H9 (cell line): ENCODE results near the gene CHD9. TPM values are rescaled to one million over a fixed set of nuclear protein-coding genes. Genes with fewer than 3 reads are reported as not detected.

Experiments used
- DNase-seq: peaks from one replicate; pipeline ENCODE4 v3.0.0-alpha.2; 2017
- H2AFZ ChIP-seq: one replicate; pipeline ENCODE4 v1.6.1; 2013; ENCODE audit warnings: mild to moderate bottlenecking, low read length, control low read depth, moderate library complexity
- H2AK5ac ChIP-seq: 2 replicates; pipeline ENCODE4 v1.6.1; 2013; ENCODE audit warnings: low read length, control low read depth, mixed read lengths; ENCODE audit not compliant: insufficient read length
- H2BK120ac ChIP-seq: one replicate; pipeline ENCODE4 v1.6.1; 2013; ENCODE audit warnings: low read depth, mild to moderate bottlenecking, low read length, control low read depth, inconsistent platforms; ENCODE audit not compliant: poor library complexity, severe bottlenecking
- H2BK12ac ChIP-seq: 2 replicates; pipeline ENCODE4 v1.6.1; 2013; ENCODE audit warnings: low read length, control low read depth, mixed read lengths, low read depth; ENCODE audit not compliant: insufficient read length
- H2BK15ac ChIP-seq: 2 replicates; pipeline ENCODE4 v1.6.1; 2013; ENCODE audit warnings: low read depth, low read length, control low read depth
- H2BK20ac ChIP-seq: one replicate; pipeline ENCODE4 v1.6.1; 2013; ENCODE audit warnings: low read depth, mild to moderate bottlenecking, low read length, control low read depth, inconsistent platforms; ENCODE audit not compliant: poor library complexity, severe bottlenecking
- H2BK5ac ChIP-seq: 2 replicates; pipeline ENCODE4 v1.6.1; 2013; ENCODE audit warnings: low read length, control low read depth, mixed read lengths; ENCODE audit not compliant: insufficient read length
- H3K14ac ChIP-seq: 2 replicates; pipeline ENCODE4 v1.6.1; 2013; ENCODE audit warnings: low read length, control low read depth; ENCODE audit not compliant: insufficient read depth
- H3K18ac ChIP-seq: 2 replicates; pipeline ENCODE4 v1.6.1; 2013; ENCODE audit warnings: low read depth, mild to moderate bottlenecking, mixed read lengths, low read length, control low read depth; ENCODE audit not compliant: insufficient read length
- H3K23ac ChIP-seq: 2 replicates; pipeline ENCODE4 v1.6.1; 2013; ENCODE audit warnings: low read length, control low read depth, mixed read lengths, low read depth; ENCODE audit not compliant: insufficient read length
- H3K23me2 ChIP-seq: 2 replicates; pipeline ENCODE4 v1.6.1; 2013; ENCODE audit warnings: low read depth, mild to moderate bottlenecking, mixed read lengths, low read length, control low read depth; ENCODE audit not compliant: insufficient read length, poor library complexity, severe bottlenecking
- H3K27ac ChIP-seq: 2 replicates; pipeline ENCODE4 v1.5.1; 2013; ENCODE audit warnings: low read length, control low read depth, mixed read lengths, low read depth; ENCODE audit not compliant: insufficient read length
- H3K27me3 ChIP-seq: 2 replicates; pipeline ENCODE4 v1.6.1; 2013; ENCODE audit warnings: low read length, control low read depth, inconsistent platforms; ENCODE audit not compliant: insufficient read depth
- H3K4ac ChIP-seq: 2 replicates; pipeline ENCODE4 v1.6.1; 2013; ENCODE audit warnings: low read depth, mild to moderate bottlenecking, control low read depth, inconsistent platforms, low read length, moderate library complexity
- H3K4me1 ChIP-seq: 2 replicates; pipeline ENCODE4 v1.6.1; 2013; ENCODE audit warnings: low read length, control low read depth, inconsistent platforms; ENCODE audit not compliant: insufficient read depth
- H3K4me2 ChIP-seq: 2 replicates; pipeline ENCODE4 v1.6.1; 2013; ENCODE audit warnings: low read length, control low read depth, mixed read lengths; ENCODE audit not compliant: insufficient read length, insufficient read depth
- H3K56ac ChIP-seq: 2 replicates; pipeline ENCODE4 v1.6.1; 2013; ENCODE audit warnings: low read depth, mild to moderate bottlenecking, mixed read lengths, low read length, control low read depth; ENCODE audit not compliant: insufficient read length
- H3K79me1 ChIP-seq: 2 replicates; pipeline ENCODE4 v1.6.1; 2013; ENCODE audit warnings: low read depth, mild to moderate bottlenecking, moderate library complexity, low read length, control low read depth, inconsistent platforms; ENCODE audit not compliant: insufficient read depth, poor library complexity, severe bottlenecking
- H3K79me2 ChIP-seq: 2 replicates; pipeline ENCODE4 v1.6.1; 2013; ENCODE audit warnings: low read length, control low read depth, inconsistent platforms; ENCODE audit not compliant: insufficient read depth
- H3K9ac ChIP-seq: 2 replicates; pipeline ENCODE4 v1.6.1; 2013; ENCODE audit warnings: low read length, control low read depth, mixed read lengths; ENCODE audit not compliant: insufficient read length; ENCODE audit errors: extremely low read depth
- H3K9me3 ChIP-seq: one replicate; pipeline ENCODE4 v1.6.1; 2013; ENCODE audit warnings: low read depth, low read length, inconsistent platforms; ENCODE audit not compliant: control insufficient read depth
- H3T11ph ChIP-seq: one replicate; pipeline ENCODE4 v1.6.1; 2013; ENCODE audit warnings: mild to moderate bottlenecking, low read length, control low read depth, inconsistent platforms
- H4K20me1 ChIP-seq: one replicate; pipeline ENCODE4 v1.6.1; 2013; ENCODE audit not compliant: control insufficient read depth, insufficient read length, insufficient read depth
- H4K5ac ChIP-seq: 2 replicates; pipeline ENCODE4 v1.6.1; 2013; ENCODE audit warnings: low read depth, mild to moderate bottlenecking, mixed read lengths, low read length, control low read depth; ENCODE audit not compliant: insufficient read length
- H4K8ac ChIP-seq: replicated peaks from 2 replicates; pipeline ENCODE4 v1.6.1; 2013; ENCODE audit warnings: low read length, control low read depth, mixed read lengths, low read depth; ENCODE audit not compliant: insufficient read length
- H4K91ac ChIP-seq: 2 replicates; pipeline ENCODE4 v1.6.1; 2013; ENCODE audit warnings: low read depth, mild to moderate bottlenecking, moderate library complexity, mixed read lengths, low read length, control low read depth; ENCODE audit not compliant: insufficient read length
- H3K27ac Mint-ChIP-seq, 3 experiments: 2 replicates in 2 of 3; 3 replicates in 1 of 3; pipeline ENCODE4 v1.8.0; 2020 to 2021; ENCODE audit warnings: mixed read lengths in 3 of 3, mild to moderate bottlenecking in 1 of 3, moderate library complexity in 1 of 3
- H3K27me3 Mint-ChIP-seq: 2 replicates; pipeline ENCODE4 v1.8.0; 2021; ENCODE audit warnings: low read depth, mild to moderate bottlenecking, moderate library complexity, mixed read lengths
- H3K36me3 Mint-ChIP-seq, 3 experiments: 2 replicates in 2 of 3; 3 replicates in 1 of 3; pipeline ENCODE4 v1.8.0; 2020 to 2021; ENCODE audit warnings: low read depth in 3 of 3, mixed read lengths in 3 of 3; ENCODE audit not compliant: insufficient read depth in 1 of 3
- H3K4me1 Mint-ChIP-seq, 2 experiments: 2 replicates each; pipeline ENCODE4 v1.8.0; 2020; ENCODE audit warnings: mixed read lengths in 2 of 2
- H3K4me3 Mint-ChIP-seq, 2 experiments: 2 replicates in 1 of 2; 3 replicates in 1 of 2; pipeline ENCODE4 v1.8.0; 2020 to 2021; ENCODE audit warnings: mild to moderate bottlenecking in 2 of 2, mixed read lengths in 2 of 2, moderate library complexity in 1 of 2
- H3K9me3 Mint-ChIP-seq, 2 experiments: 2 replicates in 1 of 2; 3 replicates in 1 of 2; pipeline ENCODE4 v1.8.0; 2020; ENCODE audit warnings: mild to moderate bottlenecking in 2 of 2, mixed read lengths in 2 of 2, moderate library complexity in 1 of 2
- WGBS: extraction: QIAGEN DNeasy Blood & Tissue Kit; methylation state at CpG from one replicate; pipeline ENCODE4 v1.1.7; 2013; ENCODE audit warnings: missing lambda C conversion rate, low lambda C conversion rate, mixed read lengths; ENCODE audit not compliant: insufficient read length; ENCODE audit errors: extremely low coverage; 5-methylcytosine and 5-hydroxymethylcytosine counted together
- total RNA-seq: library from RNA; stranded (reverse); gene quantifications from 2 replicates; pipeline ENCODE4 v1.2.1, GENCODE V29; 2021
- TF ChIP-seq, protein P1 (sequence below): fragments of 200-600 bp; sonication (generic); conservative IDR thresholded peaks from 3 replicates; pipeline ENCODE4 v1.8.0; 2021; ENCODE audit warnings: antibody characterized with exemption, mild to moderate bottlenecking

CHD9 gene
- total RNA-seq, 1 experiment from 2014 or later, result 46.2 TPM

DNA sequence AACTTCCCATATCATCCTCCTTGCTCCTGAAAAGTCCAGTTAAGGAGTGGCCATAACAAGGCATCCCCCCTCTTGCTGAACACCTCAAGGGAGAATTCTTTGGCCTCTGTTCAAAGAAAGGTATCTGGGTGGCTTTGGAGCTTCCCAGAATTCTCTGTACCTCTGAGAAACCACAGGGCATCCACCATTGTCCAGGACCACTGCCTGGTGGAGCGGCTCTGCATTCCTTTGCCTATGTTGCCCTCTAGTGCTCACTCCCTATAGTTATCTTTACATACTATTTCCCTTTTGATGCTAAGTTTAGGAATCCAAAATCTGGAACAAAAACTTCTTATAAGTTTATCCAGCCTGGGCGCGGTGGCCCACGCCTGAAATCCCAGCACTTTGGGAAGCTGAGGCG, 32.4 kb upstream of the CHD9 start:
- H3K9me3 Mint-ChIP-seq, result no peaks in the 10 kb centered on the region
- Histone ChIP-seq H3K9ac (no peak overlapping the region), H3K23ac (no peak overlapping the region), H3K4me1 (no peaks in the 10 kb centered on the region), H3K4me2 (no peak overlapping the region), H3K9me3 (no peaks in the 10 kb centered on the region), H3K56ac (no peak overlapping the region), H3K27me3 (no peaks in the 10 kb centered on the region), H2BK15ac (no peak overlapping the region), H3T11ph (no peak overlapping the region), H2BK12ac (no peak overlapping the region), H3K23me2 (no peaks in the 10 kb centered on the region), H4K20me1 (no peaks in the 10 kb centered on the region), H4K8ac (no peak overlapping the region), H3K79me1 (no peaks in the 10 kb centered on the region), H2BK5ac (no peak overlapping the region), H3K4ac (no peak overlapping the region), H4K91ac (no peak overlapping the region), H3K79me2 (no peaks in the 10 kb centered on the region), H2BK120ac (no peak overlapping the region), H2AFZ (no peak overlapping the region), H3K14ac (no peak overlapping the region), H4K5ac (no peak overlapping the region), H3K27ac (no peak overlapping the region), H3K18ac (no peak overlapping the region), H2AK5ac (no peak overlapping the region), H2BK20ac (no peak overlapping the region)
- peaks cover 1% of the 10 kb centered on the region; the same call in 1 of the 2 replicates for H3K27me3 Mint-ChIP-seq
- TF ChIP-seq, protein P1, sequence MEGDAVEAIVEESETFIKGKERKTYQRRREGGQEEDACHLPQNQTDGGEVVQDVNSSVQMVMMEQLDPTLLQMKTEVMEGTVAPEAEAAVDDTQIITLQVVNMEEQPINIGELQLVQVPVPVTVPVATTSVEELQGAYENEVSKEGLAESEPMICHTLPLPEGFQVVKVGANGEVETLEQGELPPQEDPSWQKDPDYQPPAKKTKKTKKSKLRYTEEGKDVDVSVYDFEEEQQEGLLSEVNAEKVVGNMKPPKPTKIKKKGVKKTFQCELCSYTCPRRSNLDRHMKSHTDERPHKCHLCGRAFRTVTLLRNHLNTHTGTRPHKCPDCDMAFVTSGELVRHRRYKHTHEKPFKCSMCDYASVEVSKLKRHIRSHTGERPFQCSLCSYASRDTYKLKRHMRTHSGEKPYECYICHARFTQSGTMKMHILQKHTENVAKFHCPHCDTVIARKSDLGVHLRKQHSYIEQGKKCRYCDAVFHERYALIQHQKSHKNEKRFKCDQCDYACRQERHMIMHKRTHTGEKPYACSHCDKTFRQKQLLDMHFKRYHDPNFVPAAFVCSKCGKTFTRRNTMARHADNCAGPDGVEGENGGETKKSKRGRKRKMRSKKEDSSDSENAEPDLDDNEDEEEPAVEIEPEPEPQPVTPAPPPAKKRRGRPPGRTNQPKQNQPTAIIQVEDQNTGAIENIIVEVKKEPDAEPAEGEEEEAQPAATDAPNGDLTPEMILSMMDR, result peak; percentile 82
- H3K4me3 Mint-ChIP-seq, result no peak overlapping the region
- H3K36me3 Mint-ChIP-seq, result no peaks in the 10 kb centered on the region; a peak in 1 of 7 replicates
- no peak overlapping the region for H3K27ac Mint-ChIP-seq
- peak; percentile 70 for DNase-seq
- WGBS, result no CpG with 5 or more reads among the region's 5 CpGs
- peaks cover 12 to 16% of the 10 kb centered on the region in 2 experiments for H3K4me1 Mint-ChIP-seq
